GM21390 (cell line): ENCODE data around the gene ZDHHC3.

Experiments used
- ATAC-seq: cut with Tn5 transposase; IDR thresholded peaks from one replicate; pipeline ENCODE4 v1.9.1; 2021; ENCODE audit not compliant: unreplicated experiment

Gene ZDHHC3

DNA sequence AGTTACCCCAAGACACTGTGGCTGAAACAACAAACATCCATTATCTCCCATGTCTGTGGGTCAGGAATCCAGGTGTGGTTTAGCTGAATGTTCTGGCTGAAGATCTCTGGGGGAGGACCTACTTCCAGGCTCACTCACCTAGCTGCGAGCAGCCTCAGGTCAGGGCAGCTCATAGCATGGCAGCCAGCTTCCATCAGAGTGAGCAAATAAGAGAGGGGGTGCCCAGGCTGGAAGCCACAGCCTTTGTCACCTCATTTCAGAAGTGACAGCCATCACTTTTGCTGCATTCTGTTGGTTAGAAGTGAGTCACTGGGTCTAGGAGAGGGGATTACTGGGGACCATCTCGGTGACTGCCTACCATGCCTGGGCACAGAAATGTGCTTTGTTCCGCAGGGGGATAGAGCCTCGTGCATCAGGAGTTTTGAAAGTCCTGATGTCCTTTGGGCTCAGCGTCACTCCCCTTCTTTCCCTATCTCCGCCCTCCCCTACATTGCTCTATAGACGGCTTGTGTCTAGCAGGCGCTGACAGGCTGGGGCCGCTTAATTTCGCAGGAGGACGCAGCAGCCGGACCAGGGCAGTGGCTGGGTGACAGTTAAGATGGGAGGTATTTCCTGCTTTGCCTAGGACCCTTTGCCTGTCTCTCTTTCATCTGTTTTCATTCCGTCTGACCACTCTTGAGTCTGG, 76.1 kb downstream of the ZDHHC3 start:
- no peak for ATAC-seq

DNA sequence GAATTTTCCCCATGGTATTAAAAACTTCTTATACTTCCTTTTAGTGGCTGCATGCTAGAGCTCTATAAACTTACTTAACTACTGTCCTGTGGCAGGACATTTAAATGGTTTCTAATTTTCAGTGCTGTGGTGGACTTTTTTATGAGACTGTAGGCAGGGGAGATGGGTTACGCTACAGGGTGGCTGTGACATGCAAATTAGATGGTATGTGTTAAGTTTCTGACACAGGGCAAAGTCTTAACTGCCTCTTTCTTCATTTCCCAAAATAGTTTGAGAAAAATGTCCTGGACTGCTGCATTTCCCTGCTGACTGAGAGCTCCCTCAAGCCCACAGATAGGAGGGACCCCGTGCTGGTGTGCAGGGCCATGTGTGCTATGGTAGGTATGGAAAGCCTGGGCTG, 79.5 kb downstream of the ZDHHC3 start:
- no peak for ATAC-seq

DNA sequence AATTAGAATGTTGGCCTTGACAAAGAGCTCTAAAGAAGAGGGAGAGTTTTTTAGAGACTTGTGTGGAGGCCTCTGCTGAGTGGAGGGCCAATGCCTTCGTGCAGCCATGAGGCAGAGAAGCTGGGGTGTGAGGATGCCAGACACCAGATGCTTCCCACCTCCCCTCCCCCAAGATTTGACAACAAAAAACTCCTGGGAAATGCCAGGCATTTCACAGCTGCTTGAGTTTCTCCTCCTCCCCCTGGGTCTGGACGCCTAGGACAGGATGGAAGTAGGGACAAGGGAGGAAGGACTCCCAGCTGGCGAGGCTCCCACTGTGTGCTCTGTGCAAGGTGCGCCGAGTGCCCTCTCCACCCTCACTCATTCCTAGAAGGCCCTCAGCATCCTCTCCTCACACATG, 81.5 kb downstream of the ZDHHC3 start:
- no peak for ATAC-seq

DNA sequence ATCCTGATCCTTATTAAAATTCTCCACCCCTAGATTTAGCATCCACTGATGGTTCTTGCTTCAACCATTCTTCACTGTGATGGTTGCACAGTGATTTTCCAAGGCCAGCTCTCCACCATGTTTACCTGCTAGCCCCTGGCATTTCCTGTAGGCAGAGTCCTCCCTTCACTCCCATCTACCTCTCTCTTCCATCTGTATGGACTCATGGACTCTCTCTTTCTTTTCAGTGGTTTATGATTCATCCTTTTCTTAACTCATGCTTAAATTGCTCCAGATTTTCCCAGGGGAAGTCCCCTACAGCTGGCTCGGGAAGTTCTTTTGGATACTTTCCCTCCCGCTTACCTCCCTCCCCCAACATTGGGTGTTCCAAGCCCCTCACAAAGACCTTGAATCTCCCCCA, 82.9 kb downstream of the ZDHHC3 start:
- no peak for ATAC-seq

DNA sequence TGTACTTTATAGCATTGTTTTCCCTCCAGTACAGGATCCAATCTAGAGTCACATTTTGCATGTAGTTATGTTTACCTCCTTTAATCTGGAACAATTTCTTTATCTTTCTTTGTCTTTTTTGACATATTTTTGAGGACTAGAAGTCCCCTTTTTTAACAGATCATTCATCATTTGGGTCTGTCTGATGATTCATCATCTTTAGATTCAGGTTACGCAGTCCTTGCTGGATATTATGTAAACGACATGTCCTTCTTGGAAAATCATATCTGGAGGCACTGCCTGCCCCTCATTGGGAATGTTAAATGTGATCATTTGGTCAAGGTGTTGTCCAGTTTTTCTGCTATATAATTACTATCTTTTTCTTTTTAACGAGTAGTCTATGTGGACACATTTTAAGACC, 83.3 kb downstream of the ZDHHC3 start:
- no peak for ATAC-seq

DNA sequence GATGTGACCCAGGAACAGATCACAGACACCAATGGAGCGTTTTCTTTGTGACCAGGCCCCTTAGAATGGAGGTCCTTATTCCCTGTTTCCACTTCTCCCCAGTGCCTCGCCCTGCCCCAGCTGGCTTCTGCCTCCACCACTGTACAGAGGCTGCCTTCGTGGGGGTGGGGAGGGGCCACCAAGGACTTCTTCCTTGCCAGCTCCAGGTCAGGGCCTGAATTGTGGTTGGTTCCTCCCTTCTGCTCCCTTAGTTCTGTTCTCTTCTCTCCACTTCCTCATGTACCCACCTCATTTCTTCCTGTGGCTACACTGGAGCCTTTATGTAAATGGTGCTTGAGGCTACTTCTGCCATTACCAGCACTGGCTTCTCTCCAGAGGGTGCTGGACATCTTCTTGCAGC, 85.1 kb downstream of the ZDHHC3 start:
- ATAC-seq, result no peak

DNA sequence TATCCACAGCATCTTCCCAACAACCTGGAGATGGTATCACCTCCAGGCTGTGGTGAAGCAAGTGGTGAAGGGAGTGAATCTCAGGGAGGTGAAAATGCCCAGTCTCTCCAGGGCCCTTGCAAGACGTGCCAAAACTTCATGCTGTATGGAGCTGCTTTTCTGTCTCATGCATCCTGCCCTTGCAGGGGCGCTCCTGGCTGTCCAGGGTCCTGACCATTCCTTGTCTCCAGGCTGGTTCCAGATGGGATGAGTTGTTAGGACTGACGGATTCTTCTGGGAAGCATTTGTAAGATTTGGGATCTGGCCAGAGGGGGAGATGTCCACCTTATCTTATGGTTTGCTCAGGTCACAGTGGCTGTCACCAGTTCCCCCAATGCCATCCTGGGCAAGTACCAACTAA, 85.7 kb downstream of the ZDHHC3 start:
- ATAC-seq, result no peak

DNA sequence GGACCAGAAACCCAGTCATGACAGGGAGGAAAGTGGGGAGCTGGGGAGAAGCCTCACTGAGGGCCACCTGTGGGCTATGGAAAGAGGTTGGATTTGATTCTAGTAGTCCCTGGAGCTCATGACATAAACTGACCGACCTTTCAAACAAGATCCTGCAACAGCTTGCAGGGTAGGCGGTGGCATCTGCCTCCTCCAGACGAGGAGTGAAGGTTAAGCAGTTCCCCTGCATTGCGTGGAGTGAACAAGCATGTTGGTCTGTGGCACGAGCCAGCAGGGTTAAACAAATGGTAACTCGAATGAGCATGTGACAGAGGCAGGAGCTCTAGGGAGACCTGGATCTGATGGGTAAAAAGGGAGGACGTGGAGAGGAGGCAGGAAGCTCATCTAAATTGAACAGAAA, 88.9 kb downstream of the ZDHHC3 start:
- ATAC-seq, result no peak

DNA sequence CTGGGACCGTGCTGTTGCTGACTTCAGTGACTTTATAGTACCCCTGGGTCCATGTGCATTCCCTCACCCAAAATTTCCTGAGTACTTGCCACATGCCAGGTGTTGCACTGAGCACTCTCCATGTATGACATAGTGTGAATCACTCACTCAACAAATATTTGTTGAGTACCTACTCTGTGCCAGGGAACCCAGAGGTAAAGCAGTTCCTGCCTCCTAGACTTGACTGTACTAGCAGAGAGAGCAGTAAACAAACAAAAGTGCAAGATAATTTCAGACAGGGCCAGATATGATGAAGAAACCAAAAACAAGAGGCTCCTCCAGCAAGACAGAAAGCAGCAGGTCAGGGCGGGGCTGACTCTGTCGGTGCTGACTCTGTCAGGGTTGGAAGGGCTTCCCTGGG, 89.4 kb downstream of the ZDHHC3 start:
- ATAC-seq, result no peak

DNA sequence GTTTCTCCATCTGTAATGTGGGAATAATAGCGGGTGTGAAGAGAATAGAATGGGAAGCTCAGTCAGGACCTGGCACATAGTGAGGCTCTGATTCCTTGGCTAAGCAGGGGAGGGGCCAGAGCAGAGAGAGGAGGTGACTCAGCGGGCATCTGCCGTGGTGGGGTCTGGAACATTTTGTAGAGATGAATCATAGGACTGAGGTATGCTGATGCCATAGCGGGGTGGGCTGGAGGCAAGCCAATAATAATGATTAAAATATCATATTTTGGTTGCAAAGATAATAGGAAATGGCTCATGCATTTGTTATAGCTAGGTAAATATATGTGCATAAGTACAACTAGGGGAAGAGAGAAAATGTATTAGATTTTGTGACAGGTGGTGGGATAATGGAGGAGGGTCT, 90.4 kb downstream of the ZDHHC3 start:
- ATAC-seq, result no peak

DNA sequence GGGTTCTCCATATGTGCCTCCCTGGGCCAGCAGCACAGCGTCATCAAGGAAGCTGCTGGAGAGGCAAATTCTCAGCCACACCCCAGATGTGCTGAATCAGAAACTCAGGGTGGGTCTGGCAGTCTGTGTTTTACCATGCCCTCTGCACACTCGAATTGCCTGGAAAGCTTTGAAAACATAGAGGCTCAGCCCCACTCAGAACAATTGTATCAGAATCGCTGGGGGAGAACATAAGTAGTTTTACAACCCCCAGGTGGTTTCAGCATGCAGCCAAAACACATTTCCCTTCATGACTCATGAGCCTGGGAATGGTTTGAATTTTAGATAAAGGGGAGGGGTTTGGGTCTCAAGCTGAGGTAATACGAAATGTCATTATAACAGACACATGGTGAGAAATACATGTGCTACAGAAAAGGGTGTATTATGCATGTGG, 92.0 kb downstream of the ZDHHC3 start:
- no peak for ATAC-seq

DNA sequence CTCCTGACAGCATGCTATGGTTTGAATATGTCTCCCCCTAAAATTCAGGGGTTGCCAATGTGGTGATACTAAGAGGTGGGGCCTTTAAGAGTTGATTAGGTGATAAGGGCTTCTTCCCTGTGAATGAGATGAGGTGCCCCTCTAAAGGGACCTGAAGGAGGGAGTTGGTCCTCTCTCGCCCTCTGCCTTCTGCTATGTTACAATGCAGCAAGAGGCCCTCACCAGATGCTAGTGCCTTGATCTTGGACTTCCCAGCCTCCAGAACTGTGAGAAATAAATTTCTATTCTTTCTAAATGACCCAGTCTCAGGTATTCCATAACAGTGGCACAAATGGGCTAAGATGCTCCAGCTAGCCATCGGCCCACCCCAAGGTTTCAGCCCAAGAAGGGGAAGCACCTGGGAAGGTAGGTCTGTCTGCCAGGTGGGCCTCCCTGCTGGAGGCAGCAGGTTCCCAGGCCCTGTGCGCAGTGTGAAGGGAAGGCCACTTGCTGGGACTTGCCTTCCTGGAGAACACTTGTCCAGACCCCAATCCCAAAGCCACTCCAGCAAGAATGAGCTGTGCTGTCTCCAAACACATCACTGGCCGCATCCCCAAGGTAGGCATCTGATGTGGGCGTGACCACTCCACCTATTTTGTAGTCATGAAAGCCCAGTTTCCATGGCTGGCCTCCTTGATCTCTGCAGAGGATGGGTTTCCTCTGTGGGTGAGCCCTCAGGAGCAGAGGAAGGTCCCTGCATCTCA, 92.6 kb downstream of the ZDHHC3 start:
- no peak for ATAC-seq

DNA sequence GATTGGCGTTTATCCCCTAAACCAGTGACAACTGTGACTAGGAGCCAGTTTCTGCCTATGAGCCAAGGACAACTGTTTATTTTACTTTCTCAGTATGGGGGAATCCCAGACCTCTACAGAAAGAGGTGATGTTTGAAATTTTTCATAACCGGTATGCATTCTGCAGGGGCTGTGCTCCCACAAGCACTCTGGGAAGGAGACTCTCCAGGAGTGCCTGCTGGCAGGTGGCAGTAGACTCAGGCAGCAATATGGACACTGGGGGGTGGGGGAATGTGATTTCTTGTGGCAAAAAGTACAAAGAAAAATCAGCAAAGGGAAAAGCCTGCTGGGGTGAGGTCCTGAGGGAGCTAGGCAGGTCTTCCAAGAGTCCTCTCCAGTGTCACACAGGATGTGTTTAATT, 95.7 kb downstream of the ZDHHC3 start:
- ATAC-seq, result no peak

DNA sequence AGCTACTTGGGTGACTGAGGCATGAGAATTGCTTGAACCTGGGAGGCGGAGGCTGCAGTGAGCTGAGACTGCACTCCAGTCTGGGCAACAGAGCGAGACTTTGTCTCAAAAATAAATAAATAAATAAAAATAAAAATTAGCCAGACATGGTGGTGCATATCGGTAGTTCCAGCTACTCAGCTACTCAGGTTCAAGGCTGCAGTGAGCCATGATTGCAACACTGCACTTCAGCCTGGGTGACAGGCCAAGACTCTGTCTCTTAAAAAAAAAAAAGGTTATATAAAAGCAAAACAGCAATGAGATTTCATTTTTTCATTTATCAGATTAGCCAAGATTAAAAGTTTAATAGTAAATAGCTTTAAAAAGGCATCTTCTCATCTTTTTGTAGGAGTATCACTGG, 98.6 kb downstream of the ZDHHC3 start:
- no peak for ATAC-seq

DNA sequence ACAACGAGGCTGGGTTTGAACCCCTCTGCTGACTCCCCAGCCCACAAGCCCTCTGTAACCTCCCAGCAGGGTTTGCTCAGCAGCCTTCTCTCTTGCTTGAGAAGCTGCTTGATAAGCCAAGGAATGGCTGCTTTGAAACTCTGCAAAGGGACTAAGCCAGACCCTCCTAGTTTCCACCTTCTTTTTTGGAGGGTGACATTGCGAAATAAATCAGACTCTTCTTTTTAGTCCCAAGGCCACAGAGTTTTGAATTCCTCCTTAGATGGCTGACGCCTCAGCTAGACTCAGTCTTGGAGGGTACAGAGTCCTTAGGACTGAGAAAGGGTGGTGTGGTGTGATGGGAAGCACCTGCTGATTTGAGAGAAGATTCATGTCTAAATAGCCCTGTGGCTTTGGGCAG, 100.4 kb downstream of the ZDHHC3 start:
- no peak for ATAC-seq
